Chondrocyte (in vitro differentiated cells): Measurements from ENCODE around the gene RPH3AL. TPM values are rescaled to one million over a fixed set of nuclear protein-coding genes. Genes with fewer than 3 reads are reported as not detected.

Experiments used
- DNase-seq: peaks from one replicate; pipeline ENCODE4 v3.0.0; 2021; ENCODE audit warnings: mixed read lengths, low spot score
- H3K27ac Mint-ChIP-seq: one replicate; pipeline ENCODE4 v1.8.0; 2021; ENCODE audit warnings: mild to moderate bottlenecking, moderate library complexity, mixed read lengths; ENCODE audit not compliant: unreplicated experiment
- H3K27me3 Mint-ChIP-seq: 2 replicates; pipeline ENCODE4 v1.8.0; 2021; ENCODE audit warnings: low read depth, mixed read lengths
- H3K36me3 Mint-ChIP-seq: 2 replicates; pipeline ENCODE4 v1.8.0; 2021; ENCODE audit warnings: low read depth, mixed read lengths
- H3K4me1 Mint-ChIP-seq: 2 replicates; pipeline ENCODE4 v1.8.0; 2021; ENCODE audit warnings: low read depth, mild to moderate bottlenecking, mixed read lengths
- H3K4me3 Mint-ChIP-seq: one replicate; pipeline ENCODE4 v1.8.0; 2021; ENCODE audit warnings: mild to moderate bottlenecking, moderate library complexity, mixed read lengths; ENCODE audit not compliant: unreplicated experiment
- H3K9me3 Mint-ChIP-seq: 2 replicates; pipeline ENCODE4 v1.8.0; 2021; ENCODE audit warnings: low read depth, mixed read lengths
- total RNA-seq: library from RNA; stranded (reverse); gene quantifications from 3 replicates; pipeline ENCODE4 v1.2.1, GENCODE V29; 2021
- TF ChIP-seq, protein P1 (sequence below): fragments of 200-600 bp; sonication (generic); IDR thresholded peaks from 2 replicates; pipeline ENCODE4 v1.5.0; 2021; ENCODE audit warnings: antibody characterized with exemption, mild to moderate bottlenecking, moderate library complexity

RPH3AL gene
- total RNA-seq, 1 donor from 2014 or later, result 4.1 TPM

DNA sequence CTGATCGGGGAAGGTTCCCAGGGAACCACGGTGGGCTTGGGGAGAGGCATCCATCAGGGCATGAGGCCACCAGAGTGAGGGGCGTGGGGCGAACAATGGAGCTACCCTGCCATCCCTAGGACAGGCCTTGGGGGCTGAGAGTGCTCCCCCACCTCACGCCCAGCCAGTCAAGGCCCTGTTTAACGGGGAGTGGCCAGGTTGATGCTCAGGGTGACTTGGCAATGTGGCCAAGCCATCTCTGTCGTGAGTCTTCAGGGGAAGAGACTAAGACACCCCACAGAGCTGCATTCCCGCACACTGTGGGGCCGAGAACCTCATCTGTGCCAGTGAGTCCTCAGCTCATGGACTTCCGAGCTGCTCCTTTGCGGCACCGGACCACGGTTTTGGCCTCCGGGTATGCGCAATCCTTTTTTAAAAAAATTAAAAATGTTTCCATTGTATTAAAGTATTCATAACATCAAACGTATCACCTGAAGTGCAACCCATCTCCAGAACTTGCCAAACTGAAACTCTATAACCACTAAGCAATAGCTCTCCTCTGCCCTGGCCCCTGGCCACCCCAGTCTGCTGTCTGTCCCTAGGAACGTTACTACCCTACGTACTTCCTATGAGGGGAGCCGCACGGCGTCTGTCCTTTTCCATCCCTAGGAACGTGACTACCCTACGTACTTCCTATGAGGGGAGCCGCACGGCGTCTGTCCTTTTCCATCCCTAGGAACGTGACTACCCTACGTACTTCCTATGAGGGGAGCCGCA lies 99.3 kb downstream of the RPH3AL start:
- peak; percentile 51 for DNase-seq
- TF ChIP-seq, protein P1, sequence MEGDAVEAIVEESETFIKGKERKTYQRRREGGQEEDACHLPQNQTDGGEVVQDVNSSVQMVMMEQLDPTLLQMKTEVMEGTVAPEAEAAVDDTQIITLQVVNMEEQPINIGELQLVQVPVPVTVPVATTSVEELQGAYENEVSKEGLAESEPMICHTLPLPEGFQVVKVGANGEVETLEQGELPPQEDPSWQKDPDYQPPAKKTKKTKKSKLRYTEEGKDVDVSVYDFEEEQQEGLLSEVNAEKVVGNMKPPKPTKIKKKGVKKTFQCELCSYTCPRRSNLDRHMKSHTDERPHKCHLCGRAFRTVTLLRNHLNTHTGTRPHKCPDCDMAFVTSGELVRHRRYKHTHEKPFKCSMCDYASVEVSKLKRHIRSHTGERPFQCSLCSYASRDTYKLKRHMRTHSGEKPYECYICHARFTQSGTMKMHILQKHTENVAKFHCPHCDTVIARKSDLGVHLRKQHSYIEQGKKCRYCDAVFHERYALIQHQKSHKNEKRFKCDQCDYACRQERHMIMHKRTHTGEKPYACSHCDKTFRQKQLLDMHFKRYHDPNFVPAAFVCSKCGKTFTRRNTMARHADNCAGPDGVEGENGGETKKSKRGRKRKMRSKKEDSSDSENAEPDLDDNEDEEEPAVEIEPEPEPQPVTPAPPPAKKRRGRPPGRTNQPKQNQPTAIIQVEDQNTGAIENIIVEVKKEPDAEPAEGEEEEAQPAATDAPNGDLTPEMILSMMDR, result no peak
- no peaks in the 10 kb centered on the region for H3K36me3 Mint-ChIP-seq
- H3K4me1 Mint-ChIP-seq, result no peaks in the 10 kb centered on the region
- no peaks in the 10 kb centered on the region for H3K9me3 Mint-ChIP-seq
- peaks cover 9% of the 10 kb centered on the region for H3K27me3 Mint-ChIP-seq
- H3K27ac Mint-ChIP-seq, result no peak overlapping the region
- H3K4me3 Mint-ChIP-seq, result no peak overlapping the region

DNA sequence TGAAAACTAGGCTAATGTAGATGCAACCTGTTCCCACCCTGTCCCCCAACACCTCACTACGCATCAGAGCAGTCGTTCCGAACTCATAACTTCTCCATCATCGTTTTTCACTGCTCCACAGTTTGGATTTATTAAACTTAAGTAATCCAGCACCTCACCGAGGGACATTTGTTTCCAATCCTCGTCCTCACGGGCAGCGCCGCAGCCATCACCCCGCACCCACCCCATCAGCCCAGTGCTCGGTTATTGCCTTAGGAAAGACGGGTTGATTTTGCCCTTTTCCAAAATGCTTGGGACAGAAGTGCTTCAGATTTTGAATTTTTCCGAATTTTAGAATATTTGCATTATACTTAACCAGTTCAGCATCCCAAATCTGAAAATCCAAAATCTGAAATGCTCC lies 100.2 kb downstream of the RPH3AL start:
- Mint-ChIP-seq H3K27ac (no peak overlapping the region), H3K9me3 (no peaks in the 10 kb centered on the region), H3K4me1 (no peaks in the 10 kb centered on the region), H3K4me3 (no peak overlapping the region), H3K36me3 (no peaks in the 10 kb centered on the region), H3K27me3 (peaks cover 17% of the 10 kb centered on the region)
- DNase-seq, result no peak
- TF ChIP-seq, protein P1, result no peak

DNA sequence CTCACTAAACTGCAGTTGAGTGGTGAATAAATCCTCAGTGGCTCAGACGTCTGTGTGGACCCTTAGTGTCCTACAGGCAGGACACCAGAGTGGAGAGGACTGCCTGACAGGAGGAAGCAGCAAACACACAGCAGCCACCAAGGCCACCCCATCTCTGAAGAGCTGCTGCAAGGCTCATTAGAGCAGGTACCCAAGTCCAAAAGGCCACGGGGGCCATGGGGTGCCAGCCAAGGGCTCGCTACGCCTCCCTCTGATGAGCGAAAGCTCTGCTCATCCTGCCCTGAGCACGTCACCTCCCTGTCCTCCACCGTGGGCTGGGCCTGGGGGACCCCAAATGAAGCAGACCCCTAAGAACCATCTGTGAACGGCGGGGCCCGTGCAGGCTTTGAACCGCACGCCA lies 101.1 kb downstream of the RPH3AL start:
- no peaks in the 10 kb centered on the region for H3K4me1 Mint-ChIP-seq
- DNase-seq, result peak; percentile 72
- TF ChIP-seq, protein P1, result no peak

DNA sequence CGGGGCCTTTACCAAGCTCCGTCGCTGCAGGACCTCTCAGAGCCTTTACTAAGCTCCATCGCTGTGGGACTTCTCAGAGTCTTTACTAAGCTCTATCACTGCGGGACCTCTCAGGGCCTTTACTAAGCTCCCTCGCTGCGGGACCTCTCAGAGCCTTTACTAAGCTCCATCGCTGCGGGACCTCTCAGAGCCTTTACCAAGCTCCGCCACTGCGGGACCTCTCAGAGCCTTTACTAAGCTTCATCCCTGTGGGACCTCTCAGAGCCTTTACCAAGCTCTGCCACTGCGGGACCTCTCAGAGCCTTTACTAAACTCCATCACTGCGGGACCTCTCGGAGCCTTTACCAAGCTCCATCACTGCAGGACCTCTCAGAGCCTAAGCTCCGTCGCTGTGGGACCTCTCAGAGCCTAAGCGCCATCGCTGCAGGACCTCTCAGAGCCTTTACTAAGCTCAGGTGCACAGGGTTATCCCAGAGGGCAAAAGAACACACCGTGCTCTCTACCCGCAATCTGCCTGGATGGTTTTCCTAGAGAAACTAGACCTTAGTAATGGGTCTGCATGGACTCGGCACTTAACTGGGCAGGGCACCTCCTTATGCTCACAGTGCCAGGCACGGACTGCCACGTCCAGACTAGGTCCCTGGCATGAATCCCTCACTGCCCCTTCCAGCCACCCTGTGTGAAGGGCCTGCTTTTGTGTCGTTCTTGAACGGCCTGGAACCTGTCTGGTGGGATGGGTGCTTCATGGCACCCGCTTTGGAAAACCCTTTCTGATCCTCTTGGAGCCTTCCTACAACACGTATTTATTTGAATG lies 101.9 kb downstream of the RPH3AL start:
- H3K27me3 Mint-ChIP-seq, result peaks cover 19% of the 10 kb centered on the region
- no peaks in the 10 kb centered on the region for H3K36me3 Mint-ChIP-seq
- no peak overlapping the region for H3K4me3 Mint-ChIP-seq
- peak; percentile 44 for DNase-seq
- no peaks in the 10 kb centered on the region for H3K4me1 Mint-ChIP-seq
- H3K9me3 Mint-ChIP-seq, result no peaks in the 10 kb centered on the region
- TF ChIP-seq, protein P1, result no peak
- no peak overlapping the region for H3K27ac Mint-ChIP-seq

More for the DNA sequence above, 101.1 kb downstream of the RPH3AL start:
- H3K27ac Mint-ChIP-seq, result no peak overlapping the region
- no peaks in the 10 kb centered on the region for H3K9me3 Mint-ChIP-seq
- peaks cover 19% of the 10 kb centered on the region for H3K27me3 Mint-ChIP-seq
- H3K4me3 Mint-ChIP-seq, result no peak overlapping the region
- H3K36me3 Mint-ChIP-seq, result no peaks in the 10 kb centered on the region

DNA sequence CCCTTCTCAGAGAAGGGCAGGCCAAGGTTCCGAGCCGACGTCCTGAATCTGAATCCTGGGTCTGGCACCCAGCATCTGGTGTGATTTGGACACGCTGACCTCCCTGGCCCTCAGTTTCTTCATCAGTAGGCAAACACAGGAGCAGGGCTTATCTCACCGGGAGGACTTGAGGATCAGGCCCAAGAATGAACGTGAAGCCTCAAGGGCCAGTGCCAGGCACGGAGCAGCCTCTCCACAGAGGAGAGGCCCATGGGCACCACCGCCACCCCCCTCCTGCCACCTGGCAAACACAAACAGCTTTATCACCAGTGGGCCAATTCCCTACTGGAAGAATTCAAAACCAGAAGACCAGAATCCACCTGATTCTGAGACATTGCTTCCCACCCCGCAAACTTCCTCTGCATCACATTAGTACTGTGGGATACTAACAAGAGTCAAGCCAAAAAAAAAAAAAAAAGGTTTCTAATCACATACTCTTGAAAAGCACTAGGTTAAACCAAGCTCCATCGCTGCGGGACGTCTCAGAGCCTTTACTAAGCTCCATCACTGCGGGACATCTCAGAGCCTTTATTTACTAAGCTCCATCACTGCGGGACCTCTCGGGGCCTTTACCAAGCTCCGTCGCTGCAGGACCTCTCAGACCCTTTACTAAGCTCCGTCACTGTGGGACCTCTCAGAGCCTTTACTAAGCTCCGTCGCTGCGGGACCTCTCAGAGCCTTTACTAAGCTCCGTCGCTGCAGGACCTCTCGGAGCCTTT lies 103.2 kb downstream of the RPH3AL start:
- H3K36me3 Mint-ChIP-seq, result peaks cover 4% of the 10 kb centered on the region
- H3K4me1 Mint-ChIP-seq, result no peaks in the 10 kb centered on the region
- H3K4me3 Mint-ChIP-seq, result no peak overlapping the region
- no peaks in the 10 kb centered on the region for H3K9me3 Mint-ChIP-seq
- TF ChIP-seq, protein P1, result no peak
- peak; percentile 42 for DNase-seq
- H3K27me3 Mint-ChIP-seq, result peaks cover 19% of the 10 kb centered on the region
- no peak overlapping the region for H3K27ac Mint-ChIP-seq
